Measurements from ENCODE around the gene PPP1R26.
"Not testable (repeated sequence)": the region's sequence is repeated elsewhere in the genome, so short reads cannot be mapped to it uniquely, and the experiment has no call there.

The PPP1R26 gene

DNA sequence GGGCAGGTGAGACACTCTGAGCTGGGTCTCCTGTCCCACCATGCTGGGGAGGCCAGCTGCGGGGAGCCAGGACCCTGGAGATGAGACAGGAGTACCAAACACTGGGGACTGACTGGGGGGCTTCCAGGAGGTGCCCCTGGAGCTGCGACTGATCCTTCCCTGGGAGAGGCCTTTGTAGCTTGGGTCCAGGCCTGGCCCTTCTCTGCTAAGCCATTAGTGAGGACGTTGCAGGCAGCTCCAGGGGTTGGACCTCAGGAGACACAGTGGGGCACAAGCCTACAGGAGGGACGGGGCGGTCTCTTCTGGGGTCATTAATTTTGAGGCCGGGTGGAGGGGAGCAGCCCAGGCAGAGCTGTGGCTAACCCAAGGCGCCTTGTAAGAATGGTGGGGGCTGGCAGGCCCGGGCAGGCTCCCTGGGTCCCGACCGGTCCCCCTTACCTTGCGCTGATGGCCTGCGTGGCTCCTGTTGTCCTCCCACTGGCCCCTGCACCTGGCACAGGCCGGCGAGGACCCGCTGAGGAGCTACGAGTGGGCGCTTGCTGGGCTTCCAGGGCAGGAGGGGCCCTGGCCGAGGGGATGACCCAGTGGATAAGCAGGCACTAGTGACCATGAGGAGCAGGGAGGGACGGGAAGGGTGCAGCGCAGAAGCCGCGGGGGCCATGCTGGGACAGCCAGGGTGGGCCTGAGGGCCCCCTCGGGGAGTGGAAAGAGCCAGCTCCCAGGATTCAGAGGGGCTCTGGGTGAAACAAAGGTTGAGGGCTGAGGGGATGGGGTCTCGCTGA lies 26.0 kb downstream of the PPP1R26 start:
- no peak for DNase-seq

DNA sequence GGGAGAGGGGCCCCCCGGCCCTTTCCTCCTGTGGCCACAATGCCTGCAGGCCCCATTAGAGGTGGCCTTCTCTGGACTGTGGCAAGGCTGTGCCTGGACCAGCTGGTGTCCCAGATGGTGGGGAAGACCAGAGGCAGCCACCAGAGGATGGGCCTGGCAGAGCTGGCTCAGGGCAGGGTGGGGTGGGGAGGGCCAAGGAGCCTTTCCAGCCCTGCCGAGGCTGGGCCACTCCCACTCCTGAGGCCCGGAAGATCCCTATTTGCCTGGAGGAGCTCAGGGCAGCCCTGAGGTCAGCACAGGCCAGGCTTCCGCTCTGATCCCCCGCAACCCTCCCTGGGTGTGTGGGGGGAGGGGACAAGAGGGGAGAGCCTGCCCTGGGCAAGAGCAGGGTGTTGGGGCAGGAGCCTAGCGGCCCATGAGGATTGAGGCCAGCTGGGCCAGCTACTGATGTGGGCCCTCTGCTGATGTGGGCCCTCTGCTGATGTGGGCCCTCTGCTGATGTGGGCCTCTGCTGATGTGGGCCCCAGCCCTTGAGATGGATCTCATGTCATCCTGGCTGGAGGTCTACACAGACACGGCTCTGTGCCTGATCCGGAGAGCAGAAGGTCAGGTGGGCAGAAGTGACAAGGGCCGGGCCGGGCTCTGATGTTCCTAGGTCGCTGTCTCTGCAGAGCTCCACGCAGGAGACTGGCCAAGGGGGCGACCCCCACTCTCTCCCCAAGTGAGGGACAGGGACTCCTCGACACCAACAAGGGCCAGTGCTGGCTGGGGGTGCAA lies 26.9 kb downstream of the PPP1R26 start:
- no peak for DNase-seq

DNA sequence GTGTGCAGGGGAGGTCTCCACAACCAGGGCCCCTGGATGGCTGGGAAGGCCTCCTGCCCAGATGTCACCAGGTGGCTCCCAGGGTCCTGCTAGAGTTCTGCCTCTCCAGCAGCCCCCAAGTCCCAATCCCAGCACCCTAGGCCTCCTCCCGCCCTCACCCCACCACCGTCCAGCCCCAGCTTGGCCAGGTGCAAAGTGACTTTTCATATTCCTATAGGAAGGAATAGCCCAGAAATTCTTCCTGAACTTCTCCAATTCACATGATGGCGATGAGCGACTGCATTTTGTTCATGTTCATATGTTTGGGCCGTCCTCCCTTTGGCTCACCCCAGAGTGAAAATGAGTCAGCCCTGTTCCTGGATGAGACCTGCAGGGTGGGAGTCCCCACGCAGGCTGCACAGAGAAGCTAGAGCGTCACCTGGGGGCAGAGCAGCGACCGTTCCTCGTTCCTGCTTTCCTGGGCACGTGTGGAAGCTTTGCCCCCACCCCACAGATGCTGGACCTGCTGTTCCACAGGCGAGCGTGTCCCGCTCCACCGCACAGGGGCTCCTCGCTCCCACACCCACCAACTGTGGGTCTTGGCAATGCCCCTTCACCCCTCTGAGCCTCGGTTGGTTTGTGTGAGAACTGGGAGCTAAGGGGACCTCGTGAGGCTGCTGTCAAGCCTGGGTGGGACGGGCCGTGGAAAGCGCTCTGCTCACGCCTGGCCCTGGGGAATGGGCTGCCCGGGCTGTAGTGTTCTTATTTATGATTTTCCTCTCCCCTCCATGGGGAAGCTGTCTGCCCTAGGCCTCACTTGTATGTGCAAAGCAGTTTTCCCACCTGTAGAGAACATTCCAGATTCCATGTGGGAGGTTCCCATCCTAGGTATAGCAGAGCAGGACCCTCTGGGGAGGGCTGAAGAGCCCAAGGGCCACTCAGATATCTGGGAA lies 27.8 kb downstream of the PPP1R26 start:
- DNase-seq = no peak

DNA sequence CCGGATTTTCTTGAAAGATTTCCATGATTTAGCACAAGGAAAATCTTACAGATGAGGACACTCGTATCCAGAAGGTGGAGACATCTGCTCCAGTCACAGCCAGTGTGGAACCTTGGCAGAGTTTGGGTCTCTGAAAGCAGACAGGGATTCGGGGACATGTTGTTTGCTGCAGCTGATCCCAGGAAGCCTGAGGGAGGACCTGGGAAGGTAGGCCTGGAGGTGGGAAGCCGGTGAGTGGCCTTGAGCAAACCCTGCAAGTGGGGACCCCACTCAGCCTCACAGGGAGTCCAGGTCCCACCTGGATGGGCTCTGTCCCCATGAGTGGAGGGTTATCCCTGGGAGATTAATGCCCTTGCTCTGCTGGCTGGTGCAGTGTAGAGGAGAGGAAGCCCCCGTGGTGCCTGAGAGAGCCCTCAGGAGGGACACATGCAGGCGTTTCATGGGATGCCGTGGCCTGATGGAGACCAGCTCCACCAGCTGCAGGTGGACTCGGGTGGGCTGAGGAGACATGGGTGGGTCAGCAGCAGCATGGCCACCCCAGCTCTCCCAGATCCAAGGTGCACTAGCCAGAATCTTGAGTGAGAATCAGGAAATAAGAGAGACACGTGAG lies 28.7 kb downstream of the PPP1R26 start:
- DNase-seq = no peak

DNA sequence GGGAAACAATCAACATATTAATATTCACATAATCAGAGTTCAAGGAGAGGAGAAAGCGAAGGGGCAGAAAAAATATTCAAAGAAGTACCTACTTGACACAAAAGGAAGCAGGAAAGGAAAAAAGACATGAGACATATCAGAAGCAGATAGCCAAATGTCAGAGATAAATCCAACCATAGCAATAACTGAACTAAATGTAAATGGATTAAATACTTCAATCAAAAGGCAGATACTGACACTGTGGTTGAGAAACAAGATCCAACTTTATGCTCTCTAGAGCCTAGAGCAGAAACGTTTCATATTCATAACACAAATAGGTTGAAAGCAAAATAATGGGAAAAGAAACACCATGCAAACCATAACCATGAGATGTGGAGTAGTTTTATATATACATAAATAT lies 29.9 kb downstream of the PPP1R26 start:
- DNase-seq = no peak

DNA sequence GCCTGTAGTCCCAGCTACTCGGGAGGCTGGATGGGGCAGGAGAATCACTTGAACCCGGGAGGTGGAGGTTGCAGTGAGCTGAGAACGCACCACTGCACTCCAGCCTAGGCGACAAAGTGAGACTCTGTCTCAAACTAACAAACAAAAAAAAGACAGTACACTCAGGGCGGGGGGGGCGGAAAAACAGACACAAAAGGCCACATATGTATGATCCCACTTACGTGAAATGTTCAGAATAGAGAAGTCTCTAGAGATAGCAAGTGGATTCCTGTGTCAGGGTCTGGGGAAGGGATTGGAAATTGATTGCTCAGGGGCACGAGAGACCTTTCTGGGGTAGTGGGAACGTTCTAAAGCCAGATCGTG lies 32.6 kb downstream of the PPP1R26 start:
- DNase-seq = no peak

DNA sequence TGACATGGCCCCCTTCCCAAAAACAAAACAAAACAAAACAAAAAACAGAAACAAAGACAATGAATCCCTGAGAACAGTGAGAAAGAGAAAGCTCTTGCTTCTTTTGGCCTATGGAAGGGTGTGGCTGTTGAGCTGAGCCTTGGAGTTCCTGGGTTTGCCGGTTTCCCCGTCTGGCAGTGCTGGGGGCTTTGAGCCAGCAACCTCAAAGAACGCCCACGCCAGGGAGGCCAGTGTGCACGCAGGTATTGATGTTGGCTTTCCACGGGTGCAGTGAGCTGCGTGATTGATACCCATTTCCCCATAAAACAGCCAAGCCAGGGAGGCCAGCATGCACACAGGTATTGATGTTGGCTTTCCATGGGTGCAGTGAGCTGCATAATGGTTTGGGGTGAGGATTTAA lies 33.3 kb downstream of the PPP1R26 start:
- DNase-seq = no peak

DNA sequence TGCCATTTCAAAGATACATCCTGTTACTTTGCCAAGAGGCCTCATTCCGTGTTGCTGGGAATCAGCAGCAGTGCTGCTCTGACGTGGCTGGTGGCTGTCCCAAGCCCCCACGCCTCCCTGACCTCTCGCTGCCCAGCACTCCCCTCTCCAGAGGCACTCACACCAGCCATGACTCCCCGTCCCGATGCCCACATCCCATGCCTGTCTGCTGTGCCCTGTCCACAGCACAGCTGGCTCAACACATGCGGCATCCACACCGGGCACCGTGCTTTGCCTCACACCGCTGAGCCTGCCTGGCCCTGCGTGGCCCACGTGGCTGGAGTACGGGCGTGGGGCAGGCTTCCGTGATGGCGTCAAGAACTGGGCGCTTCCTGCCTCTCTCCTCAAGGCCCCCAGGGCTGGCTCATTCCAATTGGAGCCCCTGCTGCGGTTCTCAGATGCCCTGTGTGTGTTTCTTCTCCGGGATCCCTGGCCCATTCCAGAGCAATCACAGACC lies 33.8 kb downstream of the PPP1R26 start:
- no peak for DNase-seq

DNA sequence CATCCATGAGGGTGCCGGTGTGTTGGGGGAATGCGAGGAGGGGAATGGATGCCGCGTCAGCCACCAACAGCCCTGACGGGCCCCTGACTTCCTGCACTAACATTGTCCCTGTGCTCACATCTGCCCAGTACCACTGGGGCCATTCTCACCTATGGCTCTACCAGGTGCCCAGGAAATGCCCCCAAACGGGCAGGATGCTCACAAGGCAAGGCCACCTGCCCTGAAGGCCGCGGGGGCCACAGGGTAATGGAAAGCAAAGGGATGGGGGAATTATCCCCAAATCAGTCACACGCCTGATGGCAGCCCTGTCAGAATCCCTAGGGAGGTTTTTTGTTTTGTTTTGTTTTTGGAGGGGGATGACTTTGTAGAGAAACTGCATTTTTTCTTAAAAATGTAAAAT lies 34.3 kb downstream of the PPP1R26 start:
- not testable (repeated sequence) for DNase-seq

DNA sequence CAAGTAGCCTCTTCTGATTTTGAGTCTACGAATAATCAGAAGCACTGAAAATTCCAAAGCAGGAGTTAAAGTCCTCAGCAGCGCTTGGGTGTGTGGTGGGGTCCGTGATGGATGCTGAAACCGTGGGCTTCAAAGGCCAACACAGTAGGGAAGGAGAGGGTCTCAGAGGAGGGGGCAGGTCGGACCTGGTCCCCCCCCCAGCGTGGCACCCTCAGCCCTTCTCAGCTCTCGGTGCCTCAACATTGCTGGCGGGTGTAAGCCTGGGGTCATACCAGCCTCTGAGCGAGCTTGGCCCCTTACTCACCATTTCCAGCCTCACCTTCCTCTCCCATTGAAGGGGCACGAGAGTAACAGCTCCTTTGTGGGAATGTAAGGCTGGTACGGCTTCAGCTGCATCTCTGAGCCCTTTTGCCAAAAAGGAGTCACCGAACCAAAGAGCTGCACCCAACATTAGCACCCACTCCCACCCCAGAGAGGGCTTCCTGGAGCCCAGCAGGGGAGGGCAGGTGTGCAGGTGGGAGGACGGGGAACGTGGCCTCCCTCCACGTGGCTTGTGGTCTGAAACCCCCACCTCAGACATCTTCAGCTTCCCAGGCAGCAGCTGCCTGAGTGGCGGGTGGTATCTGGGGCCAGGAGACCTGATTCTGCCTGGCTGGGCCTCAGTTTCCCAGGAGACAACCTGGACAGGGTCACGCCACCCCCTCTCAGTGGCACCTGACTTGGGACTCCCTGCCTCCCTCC lies 34.9 kb downstream of the PPP1R26 start:
- DNase-seq = no peak

DNA sequence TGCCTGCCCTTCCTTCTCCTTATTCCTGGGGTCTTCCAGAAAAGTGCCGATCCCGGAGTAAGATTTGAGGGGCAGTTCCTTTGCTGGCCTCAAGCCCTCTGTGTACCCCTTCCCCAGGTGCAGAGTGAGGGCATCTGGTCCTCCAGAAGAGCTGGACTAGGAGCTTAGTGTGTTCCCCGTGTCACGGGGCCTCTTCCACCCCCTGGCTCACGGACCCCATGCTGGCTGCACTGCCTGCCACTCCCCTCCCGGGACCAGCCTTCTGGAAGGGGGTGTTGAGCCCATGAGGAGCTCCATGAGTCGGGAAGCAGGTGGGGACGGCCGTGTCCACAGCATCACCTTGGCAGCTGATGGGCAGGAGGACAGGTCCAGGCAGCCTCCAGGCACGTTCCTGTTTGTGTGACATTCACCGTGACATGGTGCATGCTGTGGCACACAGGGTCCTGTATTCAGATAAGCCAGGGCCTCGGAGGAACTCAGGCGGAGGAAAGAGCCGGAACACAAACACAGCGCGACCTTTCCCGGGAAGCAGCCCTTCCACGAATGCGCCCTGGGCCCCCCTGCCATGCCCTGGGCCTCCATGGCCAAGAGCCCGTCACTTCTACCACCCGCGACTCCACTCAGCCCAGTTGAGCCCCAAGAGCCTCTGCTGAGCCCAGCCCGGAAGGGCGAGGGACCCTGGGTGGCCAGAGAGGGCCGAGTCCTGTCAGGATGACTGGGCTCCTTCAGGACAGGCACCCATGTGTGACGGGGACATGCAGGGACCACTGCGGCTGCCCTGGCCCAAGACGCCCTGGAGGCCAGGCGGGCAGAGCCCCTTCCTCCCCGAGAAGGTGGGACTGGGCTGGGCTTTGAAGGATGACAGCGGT lies 35.7 kb downstream of the PPP1R26 start:
- no peak for DNase-seq

DNA sequence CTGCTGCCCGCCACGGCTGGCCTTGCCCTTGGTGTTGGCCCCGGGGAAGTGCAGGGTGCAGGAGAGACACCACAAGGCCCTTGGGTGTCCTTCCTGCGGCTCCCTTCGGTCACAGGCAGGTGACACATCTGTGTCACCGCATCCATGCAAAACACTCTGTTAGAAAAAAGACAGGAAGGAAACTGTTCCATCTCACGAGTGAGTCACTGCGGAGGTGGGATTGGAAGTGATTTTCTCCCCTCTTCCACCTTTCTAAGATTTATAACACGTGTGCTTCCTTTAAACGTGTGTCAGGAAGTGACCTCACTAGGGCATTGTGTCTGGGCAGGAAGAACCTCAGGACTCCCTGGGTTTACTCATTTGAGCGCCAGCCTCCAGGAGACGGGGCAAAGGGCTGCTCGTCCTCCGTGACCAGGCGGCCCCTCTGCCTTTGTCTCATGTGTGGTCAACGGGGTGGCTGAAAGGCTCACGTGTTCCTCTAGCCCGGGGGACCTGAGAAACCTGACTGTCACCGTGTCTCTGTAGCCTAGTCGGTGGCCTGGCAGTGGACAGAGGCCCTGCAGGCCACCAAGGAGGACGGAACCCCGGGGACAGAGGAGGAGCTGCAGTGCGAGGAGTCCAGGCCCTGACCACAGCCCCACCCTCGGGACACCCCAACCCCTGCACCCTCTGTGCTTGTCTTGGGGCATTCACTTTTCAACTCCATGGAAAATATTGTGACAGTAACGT lies 36.7 kb downstream of the PPP1R26 start:
- no peak for DNase-seq

DNA sequence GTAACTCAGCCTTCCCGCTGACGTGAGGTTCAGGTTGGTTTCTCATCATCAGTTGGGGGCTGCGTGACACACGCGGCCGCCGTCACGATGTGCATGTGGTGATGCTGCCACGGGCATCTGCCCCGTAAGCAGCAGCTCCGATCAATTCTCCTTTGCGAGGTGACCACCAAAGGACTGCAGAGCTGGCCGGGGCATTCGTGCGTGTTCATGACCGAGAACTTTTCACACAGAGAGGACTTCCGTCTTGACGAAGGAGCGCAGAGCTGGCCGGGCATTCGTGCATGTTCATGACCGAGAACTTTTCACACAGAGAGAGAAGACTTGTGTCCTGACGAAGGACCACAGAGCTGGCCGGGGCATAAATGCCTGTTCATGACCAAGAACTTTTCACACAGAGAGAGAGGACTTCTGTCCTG lies 37.8 kb downstream of the PPP1R26 start:
- no peak for DNase-seq

DNA sequence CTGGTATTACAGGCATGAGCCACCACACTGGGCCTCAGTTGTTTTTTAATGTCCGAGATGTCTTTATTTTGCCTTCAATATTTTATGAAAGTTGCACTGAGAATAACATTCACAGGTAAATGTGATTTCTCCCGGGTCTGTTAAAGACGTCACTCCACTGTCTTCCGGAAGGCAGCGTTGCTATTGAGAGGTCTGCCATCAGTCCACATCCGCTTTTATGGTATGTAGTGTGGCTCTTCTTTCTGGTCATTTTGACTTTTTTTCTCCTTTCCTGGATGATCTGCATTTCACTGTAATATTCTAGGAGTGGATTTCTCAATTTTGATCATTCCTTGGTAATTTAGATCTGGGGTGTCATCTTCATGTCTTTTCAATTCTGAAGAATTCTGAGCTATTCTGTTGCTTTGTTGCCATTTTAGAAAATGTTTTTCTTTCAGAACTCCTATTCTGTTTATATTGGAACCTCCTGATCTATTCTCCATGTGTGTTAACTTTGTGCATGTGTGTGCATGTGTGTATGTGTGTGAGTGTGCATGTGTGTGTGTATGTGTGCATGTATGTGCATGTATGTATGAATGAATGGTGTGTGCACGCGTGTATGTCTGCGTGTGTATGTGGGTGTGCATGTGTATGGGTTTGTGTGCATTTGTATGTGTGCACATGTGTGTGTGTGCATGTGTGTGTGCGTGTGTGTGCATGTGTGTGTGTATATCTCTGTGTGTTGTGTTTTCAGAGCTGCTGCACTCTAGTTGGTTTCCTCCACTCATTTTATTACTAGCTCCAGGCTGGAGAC lies 39.8 kb downstream of the PPP1R26 start:
- no peak for DNase-seq

DNA sequence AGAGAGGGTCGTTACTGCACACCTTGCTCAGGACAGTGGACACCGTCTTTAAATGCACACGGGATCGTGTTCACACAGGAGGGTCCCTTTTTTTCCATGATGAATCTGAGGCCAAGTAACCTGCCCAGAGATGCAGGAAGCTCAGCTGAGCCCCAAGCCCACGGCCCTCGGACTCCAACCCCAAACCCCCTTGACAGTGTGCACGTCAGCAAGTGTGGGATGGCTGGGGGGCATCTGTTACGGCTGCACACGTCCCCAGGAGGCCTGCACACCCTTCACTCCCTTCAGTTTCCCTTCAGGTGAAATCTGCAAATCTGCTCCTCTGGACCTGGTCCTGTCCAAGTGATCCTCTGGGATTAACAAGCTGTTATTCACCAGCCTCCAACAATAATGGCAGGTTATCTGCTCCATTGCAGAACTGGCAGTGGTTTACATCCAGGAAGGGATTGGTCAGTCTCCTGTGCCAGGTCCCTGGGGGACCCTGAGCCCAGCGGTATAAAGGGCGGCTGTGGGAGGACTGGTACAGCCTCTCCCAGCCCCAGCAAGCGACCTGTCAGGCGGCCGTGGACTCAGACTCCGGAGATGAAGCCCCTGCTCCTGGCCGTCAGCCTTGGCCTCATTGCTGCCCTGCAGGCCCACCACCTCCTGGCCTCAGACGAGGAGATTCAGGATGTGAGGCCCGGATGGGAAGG lies 41.5 kb downstream of the PPP1R26 start, which contains the start of gene LCN1:
TSS of gene LCN1 (plus strand) at position 525 of the 692 bp plus-strand sequence. CDS start at position 583, 58 bp downstream.
- no peak for DNase-seq

DNA sequence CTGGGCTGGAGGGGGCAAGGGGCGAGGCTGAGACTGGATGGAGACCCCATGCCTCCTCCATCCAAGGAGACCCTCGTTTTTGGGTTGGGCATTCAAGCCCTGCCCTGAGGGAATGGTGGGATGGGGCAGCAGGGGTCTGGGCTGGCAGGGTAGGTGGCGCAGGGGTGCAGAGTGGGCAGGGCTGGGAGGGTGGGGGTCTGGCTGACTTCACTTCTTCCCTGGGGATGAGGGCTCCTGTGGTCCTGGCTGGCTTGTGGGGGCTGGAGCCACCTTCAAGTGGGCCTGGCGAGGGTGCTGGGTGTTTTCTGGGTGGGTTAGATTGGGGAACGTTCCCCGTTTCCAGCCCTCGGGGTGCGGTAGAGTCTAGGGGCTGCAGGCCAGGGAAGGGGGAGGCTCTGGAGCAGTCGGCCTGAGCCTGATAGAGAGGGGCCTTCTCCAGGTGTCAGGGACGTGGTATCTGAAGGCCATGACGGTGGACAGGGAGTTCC lies 42.1 kb downstream of the PPP1R26 start:
- DNase-seq = no peak

DNA sequence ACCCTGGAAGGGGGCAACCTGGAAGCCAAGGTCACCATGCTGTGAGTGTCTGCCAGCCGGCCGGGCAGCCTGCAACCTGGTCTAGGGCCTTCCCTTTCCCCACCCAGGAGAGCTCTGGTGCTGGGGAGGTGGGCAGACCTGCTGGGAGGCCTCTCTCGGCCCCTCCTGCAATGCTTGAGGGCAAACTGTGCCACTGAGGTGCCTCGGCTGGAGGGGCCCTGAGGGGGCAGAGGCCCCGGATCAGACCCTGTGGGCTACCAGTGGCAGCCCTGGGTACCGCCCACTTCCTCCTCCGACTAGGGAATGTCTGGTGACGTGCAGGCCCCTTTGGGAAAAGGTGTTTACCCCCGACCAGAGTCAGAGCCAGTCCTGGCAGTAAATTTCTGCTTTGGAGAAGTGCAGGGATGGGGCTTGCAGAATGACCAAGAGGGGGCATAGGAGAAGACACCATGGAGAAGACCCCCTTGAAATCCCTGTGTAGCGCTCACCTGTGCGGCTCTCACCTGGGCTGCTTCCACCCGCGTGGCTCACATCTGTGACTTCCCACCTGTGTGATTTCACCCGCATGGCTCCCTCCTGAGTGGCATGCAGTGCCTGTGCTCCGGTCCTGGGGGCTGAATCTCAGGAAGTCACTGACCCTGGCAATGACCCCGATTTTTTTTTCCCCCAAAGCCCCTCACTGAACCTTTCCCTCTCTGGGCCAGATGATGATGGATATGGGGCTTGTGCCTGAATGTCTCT lies 42.7 kb downstream of the PPP1R26 start:
- DNase-seq = no peak

DNA sequence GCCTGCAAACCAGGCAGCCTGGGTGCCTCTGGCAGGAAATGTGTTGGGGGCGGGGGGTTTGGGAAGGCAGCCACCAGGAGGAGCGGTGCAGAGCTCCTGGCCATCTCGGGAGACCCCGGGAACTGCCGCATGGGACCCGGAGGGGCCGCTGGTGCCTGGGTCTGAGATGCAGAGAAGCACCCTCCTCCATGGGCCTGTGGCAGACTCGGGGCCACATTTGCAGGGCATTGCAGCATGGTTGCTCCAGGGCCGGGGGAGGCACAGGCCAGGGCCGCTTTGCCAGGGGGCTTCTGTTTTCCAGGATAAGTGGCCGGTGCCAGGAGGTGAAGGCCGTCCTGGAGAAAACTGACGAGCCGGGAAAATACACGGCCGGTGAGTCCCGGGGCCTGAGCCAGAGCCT lies 43.3 kb downstream of the PPP1R26 start:
- no peak for DNase-seq

Measured in activated effector memory CD4-positive, alpha-beta T cell treated with Interleukin-2 at 50 U/mL for 16 hours (primary cell).